ENCODE results near the gene SGCD.

Gene SGCD

DNA sequence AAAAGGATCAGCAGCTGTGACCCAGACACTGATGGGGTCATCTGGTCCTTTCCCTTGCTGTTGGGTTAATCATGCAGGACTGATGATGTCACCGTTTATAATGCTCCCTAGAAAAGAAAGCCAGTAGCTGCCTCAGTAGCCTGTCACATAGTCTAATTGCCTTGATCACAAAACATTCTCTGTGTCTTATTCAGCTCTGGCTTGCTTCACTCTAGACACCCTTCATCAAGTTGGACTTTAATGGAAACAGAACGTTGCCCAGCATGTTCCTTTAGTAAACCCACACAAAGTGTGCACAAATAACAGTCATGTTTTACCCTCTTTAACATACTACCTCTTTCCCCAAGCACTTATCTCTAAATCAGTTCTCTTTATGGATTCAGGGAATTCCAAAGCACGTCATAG lies 170.8 kb downstream of the SGCD start:
- no peaks in the 10 kb centered on the region for H3K27me3 ChIP-seq
- no peak for DNase-seq
- H3K36me3 ChIP-seq, result no peaks in the 10 kb centered on the region
- no peaks in the 10 kb centered on the region for H3K4me1 ChIP-seq
- TF ChIP-seq, protein P1, sequence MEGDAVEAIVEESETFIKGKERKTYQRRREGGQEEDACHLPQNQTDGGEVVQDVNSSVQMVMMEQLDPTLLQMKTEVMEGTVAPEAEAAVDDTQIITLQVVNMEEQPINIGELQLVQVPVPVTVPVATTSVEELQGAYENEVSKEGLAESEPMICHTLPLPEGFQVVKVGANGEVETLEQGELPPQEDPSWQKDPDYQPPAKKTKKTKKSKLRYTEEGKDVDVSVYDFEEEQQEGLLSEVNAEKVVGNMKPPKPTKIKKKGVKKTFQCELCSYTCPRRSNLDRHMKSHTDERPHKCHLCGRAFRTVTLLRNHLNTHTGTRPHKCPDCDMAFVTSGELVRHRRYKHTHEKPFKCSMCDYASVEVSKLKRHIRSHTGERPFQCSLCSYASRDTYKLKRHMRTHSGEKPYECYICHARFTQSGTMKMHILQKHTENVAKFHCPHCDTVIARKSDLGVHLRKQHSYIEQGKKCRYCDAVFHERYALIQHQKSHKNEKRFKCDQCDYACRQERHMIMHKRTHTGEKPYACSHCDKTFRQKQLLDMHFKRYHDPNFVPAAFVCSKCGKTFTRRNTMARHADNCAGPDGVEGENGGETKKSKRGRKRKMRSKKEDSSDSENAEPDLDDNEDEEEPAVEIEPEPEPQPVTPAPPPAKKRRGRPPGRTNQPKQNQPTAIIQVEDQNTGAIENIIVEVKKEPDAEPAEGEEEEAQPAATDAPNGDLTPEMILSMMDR (IDR thresholded peaks at IDR 0.05; ENCODE audit: low read depth, low read length), result no peak
- H3K4me3 ChIP-seq (ENCODE audit: low read depth, low read length), result no peak overlapping the region
- no peaks in the 10 kb centered on the region; the same call in 1 of the 2 replicates for H3K9me3 ChIP-seq

DNA sequence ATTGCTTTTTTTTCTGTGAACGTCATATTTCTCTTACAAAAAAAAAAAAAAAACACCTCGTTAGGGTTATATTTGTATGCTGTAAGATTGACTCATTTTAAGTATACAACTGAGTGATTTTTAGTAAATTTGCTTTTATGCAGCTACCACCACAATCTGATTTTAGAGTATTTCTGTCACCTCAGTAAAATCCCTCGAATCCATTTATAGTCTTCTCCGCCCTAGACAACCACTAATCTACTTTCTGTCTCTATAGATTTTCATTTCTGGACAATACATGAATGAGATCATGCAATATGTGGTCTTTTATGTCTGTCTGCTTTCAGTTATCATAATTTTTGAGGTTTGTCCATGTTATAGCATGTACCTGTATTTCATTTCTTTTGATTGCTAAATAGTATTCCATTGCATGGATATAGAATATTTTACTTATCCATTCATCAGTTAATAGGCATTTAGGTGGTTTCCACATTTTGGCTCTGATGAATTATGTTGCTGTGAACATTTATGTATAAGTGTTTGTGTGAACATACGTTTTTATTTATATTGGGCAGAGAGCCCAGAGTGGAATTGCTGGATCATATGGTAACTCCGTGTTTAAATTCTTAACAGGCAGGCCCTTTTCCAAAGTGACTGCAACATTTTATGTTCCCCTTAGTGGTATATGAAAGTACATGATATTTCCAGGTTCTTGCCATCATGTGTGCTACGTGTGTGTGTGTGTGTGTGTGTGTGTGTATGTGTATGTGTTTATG lies 171.4 kb downstream of the SGCD start:
- no peaks in the 10 kb centered on the region for H3K36me3 ChIP-seq
- no peaks in the 10 kb centered on the region for H3K4me1 ChIP-seq
- TF ChIP-seq, protein P1 (IDR thresholded peaks at IDR 0.05; ENCODE audit: low read depth, low read length), result no peak
- no peaks in the 10 kb centered on the region for H3K27me3 ChIP-seq
- no peak overlapping the region for H3K4me3 ChIP-seq (ENCODE audit: low read depth, low read length)
- no peak for DNase-seq
- no peaks in the 10 kb centered on the region; the same call in 1 of the 2 replicates for H3K9me3 ChIP-seq

GRCh38 chr5:156500755-156501154 lies 173.8 kb downstream of the SGCD start:
- Histone ChIP-seq H3K4me3 (ENCODE audit: low read depth, low read length) (no peak overlapping the region), H3K9me3 (no peaks in the 10 kb centered on the region; the same call in 1 of the 2 replicates), H3K36me3 (no peaks in the 10 kb centered on the region), H3K4me1 (no peaks in the 10 kb centered on the region), H3K27me3 (no peaks in the 10 kb centered on the region)
- no peak for DNase-seq
- TF ChIP-seq, protein P1 (IDR thresholded peaks at IDR 0.05; ENCODE audit: low read depth, low read length), result no peak

DNA sequence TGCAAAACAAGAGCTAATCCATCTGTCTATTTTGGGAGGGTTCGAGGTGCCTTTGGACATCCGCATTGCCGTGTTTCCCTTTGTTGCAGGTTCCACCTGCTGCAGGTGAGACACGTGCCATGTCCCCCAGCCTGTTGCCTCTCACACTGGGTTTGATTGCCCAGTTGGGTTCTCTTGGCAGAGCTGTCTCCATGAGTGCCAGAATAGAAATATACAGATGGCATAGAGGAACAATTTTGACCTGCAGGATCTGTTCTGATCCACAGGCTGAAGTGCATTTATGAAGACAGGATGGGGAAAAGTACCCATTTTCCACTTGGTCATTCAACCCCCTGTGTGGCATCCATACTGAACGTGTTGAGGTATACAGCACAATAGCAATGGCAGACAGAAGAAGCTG lies 178.1 kb downstream of the SGCD start:
- H3K36me3 ChIP-seq, result no peaks in the 10 kb centered on the region
- no peaks in the 10 kb centered on the region for H3K9me3 ChIP-seq
- no peaks in the 10 kb centered on the region for H3K27me3 ChIP-seq
- TF ChIP-seq, protein P1 (IDR thresholded peaks at IDR 0.05; ENCODE audit: low read depth, low read length), result no peak
- H3K4me1 ChIP-seq, result no peaks in the 10 kb centered on the region
- no peak for DNase-seq
- H3K4me3 ChIP-seq (ENCODE audit: low read depth, low read length), result no peak overlapping the region

GRCh38 chr5:156513123-156513815 lies 186.3 kb downstream of the SGCD start:
- Histone ChIP-seq H3K9me3 (no peaks in the 10 kb centered on the region; the same call in 1 of the 2 replicates), H3K4me3 (ENCODE audit: low read depth, low read length) (no peak overlapping the region), H3K4me1 (no peaks in the 10 kb centered on the region), H3K36me3 (no peaks in the 10 kb centered on the region), H3K27me3 (no peaks in the 10 kb centered on the region)
- TF ChIP-seq, protein P1 (IDR thresholded peaks at IDR 0.05; ENCODE audit: low read depth, low read length), result no peak
- DNase-seq, result no peak

DNA sequence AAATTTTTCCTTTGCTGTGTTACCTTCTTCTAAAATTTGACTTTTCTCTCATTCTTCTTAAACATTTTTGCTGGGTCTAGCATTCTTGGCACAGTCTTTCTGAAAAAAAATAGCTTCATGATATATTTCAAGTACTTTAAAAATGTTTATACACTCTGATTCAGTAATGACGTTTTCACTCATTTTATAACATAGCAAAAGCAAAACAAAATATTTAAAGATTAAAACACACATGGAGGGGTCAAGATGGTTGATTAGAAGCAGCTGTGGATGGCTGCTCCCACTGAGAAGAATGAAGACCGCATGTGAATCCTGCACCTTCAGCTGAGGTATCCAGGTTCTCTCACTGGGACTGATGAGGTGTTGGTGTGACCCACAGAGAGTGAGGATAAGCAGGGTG lies 188.2 kb downstream of the SGCD start:
- no peak overlapping the region for H3K4me3 ChIP-seq (ENCODE audit: low read depth, low read length)
- H3K27me3 ChIP-seq, result no peaks in the 10 kb centered on the region
- H3K36me3 ChIP-seq, result no peaks in the 10 kb centered on the region
- no peak for DNase-seq
- H3K9me3 ChIP-seq, result no peaks in the 10 kb centered on the region; the same call in 1 of the 2 replicates
- TF ChIP-seq, protein P1 (IDR thresholded peaks at IDR 0.05; ENCODE audit: low read depth, low read length), result no peak
- no peaks in the 10 kb centered on the region for H3K4me1 ChIP-seq

Data from BE2C (cell line).